NCI-H1436 (cell line): ENCODE data around the gene BICDL1.

ENCODE experiments used
- DNase-seq: peaks from one replicate; lab custom pipeline; 2025; lab: John Stamatoyannopoulos, UW

BICDL1 gene

DNA sequence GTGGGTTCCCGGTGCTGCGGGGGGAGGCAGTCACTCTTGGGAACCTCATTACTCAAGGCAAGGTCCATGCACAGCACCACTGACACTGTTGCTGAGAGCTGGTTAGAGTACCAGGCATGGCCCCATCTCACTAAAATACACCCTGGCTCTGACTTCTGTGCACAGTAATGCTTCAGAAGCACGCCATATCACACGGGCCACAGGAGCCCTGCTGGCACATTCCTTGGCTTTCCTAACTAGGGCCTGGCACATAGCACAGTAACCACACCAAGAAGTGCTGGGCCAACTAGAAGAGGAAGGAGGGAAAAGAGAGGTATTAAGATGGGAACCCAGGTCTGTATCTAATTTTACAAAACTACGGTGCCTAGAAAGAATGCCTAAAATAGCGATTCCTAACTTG lies 141.0 kb downstream of the BICDL1 start:
- DNase-seq: no peak

DNA sequence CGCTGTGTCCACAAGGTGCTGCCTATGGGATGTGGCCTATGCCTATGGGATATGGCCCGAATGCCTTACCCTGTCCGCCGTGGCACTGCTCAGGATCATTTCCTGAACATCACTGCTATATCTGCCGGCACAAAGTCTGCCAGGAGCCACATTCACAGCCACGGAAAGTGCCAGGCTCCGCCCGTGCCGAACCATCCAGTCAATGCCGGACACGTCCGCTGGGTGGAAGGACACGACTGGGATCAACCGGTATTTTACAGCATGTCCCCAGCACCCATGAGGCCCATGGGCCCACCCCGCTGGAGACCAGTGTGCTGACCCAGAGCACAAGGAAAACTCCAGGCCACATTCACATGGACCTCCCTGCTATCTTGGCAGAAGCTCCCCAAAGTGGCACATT lies 142.1 kb downstream of the BICDL1 start:
- DNase-seq: no peak

DNA sequence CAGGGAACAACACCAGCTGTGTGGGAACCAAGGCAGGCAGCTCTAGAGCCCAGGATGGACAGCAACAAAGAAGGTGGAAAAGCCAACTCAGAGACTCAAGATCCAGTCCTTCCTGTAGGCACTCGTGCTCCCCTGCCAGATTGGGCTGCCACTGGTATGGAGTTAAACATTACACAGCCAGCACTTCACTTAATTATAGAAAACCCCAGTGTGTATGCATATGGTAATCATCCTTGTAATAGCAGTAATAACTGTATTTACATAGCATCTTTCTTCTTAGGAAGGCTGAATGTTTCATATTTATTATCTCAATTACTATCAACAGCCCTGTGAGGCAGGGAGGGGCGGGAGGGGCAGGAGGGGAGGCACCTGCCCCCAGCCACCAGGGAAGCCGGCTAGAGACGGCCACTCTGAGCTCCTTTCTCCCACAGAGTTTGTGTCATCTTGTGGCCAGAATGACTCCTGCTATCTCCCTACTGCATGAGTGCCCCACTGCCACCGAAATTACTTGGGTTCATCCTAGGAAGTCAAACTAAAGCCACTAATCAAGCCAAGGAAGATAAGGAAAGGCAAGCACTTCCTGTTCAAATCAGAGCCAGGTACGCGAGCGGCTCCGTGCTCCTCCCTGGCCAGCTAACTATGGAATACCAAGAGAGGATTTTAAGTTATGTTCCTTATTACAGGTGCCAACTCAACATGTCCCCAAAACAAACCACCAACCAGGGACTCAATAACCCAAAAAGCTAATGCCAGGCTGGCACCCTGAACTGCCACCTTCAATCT lies 143.2 kb downstream of the BICDL1 start:
- DNase-seq: peak; percentile 75

DNA sequence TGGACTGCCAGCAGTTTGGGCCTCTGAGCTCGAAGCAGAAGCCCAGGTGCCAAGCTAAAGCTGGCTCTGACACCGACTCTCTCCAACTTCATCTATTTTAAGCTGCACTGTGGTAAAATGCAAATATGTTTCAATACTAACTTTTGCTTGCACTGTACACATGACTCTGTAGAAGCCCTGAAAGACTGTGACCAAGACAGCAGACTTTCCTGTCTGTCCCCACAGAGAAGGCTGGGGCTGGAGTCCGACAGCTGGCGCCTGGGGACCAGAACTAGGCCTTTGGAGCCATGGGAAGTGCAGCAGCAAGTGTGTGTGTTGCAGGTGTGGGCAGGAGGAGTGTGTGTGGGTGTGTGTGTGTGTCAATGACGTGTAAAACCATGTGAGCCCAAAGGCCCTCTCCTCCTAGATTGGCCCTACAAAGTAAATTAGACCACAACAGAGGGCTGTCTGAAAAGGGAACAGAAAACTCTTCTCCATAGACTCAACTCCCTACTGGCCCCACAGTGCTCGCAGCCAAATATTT lies 143.9 kb downstream of the BICDL1 start:
- DNase-seq: no peak

DNA sequence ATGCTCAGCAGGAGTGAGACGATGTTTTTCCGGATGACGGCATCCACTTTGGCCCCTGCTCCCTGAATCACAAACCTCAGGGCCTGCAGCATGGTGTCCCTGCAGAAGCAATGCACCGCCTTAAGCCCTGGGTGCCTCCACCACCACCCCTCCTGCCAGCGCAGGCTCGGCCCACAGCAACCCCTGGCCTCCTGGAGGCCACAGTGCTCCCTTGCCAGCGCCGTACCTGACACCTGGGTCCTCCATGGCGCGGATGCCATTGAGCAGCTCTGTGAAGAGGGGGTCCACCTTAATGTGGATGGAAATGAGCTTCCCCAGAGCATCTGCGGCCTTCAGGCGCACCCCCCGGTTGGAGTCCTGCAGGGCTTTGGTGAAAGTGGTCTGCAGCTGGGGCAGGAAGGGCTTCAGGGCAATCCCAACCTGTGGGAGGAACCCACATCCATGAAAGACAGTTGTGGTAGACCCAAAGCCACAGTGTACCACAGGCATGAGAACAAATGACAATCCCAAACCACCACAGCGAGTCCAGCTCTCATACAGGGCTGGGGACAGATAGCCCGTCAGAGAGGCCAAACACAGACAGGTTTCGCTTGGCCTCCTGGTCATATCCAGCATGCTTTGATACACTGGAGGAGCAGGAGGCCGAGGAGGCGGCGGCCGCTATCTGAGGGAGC lies 145.4 kb downstream of the BICDL1 start:
- DNase-seq: no peak

DNA sequence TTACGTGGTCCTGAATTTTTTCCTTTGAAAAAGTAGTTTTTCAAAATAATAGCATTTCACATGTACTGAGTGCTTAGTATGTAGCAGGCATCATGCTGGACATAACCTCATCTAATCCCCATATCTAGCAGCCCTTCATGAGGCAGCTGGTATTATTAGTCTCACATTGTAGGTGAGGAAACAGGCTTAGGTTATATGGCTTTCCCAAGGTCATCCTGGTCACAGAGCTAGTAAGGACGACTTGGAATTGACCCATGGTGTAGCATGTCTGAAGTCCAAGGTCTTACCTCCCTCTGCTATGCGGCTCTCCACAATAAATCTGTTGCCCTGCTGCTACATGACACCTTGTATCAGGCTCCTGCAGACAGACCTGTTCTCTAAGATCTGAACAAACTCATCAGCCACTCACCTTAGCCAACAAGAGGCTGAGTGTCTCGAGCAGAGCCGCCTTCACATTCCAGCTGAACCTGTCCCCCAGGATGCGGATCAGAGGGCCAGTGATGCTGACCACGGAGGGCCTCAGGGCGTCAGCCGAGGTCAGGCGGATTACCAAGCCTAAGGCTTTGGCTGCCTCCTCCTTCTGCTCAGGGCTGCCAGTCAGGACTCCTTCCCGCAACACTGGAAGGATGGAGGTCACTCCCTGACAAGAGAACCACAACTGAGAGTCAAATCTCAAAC lies 147.2 kb downstream of the BICDL1 start:
- no peak for DNase-seq

DNA sequence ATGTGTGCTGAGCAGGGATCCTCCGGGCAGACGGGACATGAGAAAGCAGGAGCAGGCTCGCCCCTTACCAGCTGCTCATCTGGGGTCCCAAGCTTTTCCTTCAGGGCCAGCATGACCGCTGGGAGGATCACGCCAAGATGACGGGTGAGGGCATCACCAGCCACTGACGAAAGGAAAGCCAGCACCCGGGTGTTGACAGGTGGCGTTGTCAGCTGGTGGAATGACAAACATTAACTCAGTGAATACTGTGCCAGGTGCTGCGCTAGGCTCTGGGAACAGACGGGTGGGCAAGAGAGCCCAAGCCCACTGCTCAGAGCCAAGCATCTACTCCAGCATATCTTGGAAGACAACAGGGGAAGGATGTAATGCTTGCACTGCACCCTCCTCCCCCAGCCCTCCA lies 148.8 kb downstream of the BICDL1 start:
- DNase-seq: no peak

DNA sequence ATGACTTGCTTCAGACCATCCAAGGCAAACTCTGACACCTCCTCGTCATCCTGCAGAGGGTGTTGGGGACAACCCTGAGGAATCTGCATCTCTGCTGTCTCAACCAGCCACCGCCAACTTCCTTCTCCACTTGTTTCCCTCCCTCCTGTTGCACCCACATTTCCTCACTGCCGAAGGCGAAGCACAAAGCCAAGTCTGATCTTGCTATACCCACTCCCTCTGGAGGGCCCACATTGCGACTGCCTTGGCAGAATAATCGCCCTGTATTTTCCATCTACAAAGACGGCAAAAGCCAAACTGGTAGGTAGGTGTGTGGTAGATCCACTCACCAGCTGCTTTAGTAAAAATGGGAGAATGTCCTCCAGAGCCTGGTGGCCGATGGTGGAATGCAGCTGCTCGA lies 149.3 kb downstream of the BICDL1 start:
- DNase-seq: no peak

DNA sequence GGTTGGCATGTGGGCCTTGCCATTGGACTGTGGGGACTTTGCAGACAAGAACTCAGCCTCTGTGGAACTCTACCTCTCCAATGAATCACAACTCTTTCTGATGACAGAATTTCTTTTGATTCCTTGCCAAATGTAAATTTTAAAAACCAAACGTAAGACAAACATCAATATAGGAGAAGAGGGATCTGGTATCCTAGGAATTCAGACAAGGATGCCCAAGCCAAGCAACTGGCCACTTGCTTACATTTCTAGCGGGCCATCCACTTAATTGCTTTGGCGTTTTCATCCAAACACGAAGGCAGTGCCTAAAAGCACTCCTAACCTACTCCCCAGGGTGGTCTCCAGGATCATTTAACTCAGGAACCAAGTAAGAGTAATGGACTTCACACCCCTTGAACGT lies 150.9 kb downstream of the BICDL1 start:
- peak; percentile 60 for DNase-seq

DNA sequence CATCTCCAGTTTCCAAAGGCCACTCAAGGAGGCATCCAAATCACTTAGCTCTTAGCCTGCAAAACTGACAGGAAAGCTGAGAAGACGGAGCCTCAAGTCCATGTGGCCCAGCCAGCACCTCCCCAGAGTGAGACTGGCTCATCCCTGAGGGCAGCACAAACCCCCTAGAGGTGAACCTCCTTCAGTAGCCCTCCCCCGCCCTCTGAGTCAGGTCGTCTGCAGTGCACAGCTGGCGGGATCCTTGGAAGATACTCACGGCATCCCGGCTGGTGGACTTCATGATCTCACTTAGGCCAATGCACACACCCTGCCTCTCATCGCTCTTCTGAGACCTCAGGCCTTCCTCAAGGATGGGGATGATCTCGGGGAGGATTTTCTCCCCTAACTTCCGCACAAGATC lies 151.6 kb downstream of the BICDL1 start:
- no peak for DNase-seq

DNA sequence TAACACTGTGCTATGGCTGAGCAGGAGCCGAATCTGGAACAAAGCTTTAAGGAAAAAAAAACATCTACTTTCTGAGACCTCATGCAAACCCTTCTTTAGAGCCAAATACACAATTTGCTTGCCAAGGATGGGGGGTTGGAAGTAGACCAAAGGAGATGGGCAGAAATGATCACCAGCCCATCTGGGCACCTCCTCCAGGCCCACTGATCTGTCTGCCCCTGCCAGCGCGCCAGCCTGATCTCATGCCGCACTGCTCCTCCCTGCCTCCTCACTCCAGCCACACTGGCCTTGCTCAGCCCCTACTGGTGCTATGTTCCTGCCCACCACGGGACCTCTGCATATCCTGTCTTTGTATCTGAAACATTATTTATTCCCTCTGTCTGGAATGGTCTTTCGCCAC lies 152.3 kb downstream of the BICDL1 start:
- DNase-seq: no peak

DNA sequence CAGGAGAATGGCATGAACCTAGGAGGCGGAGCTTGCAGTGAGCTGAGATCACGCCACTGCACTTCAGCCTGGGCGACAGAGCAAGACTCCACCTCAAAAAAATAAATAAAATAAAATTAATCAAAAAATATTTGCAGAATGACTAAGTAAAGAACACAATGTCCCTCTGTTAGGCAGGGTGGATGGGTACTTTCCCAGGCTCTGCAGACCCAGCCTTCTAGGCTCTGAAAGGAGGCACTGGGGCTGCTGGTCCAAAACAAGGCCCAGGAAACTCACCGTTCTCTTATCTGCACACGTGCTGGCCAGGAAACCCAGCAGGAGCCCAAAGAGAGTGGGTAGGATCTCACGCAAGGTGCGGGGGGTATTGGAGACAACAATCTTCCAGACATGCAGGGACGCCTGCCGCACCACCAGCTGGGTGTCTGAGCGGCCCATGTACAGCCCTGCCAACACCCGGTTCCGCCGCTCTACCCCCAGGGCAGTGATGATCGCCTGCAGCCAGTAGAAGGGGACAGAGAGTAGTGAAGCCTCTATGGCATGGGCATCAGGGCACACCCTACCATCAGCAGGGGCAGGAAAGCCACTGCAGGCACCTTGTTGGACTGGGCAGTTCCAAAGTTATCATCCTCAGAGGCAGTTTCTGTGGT lies 153.3 kb downstream of the BICDL1 start:
- DNase-seq: no peak
